H1 (cell line): ENCODE measurements around the gene TMEM178B. TPM values are rescaled to one million over a fixed set of nuclear protein-coding genes. Genes with fewer than 3 reads are reported as not detected.
A peak's percentile ranks its signal among the peaks of the same experiment; 100 is the strongest.

Source experiments
- CTCF ChIA-PET: fragments of 300-600 bp; sonication (Branson Sonifier 250); formaldehyde crosslinking; loops from one replicate; lab custom pipeline; 2021; ENCODE audit not compliant: partially characterized antibody; lab: Charles Lee
- POLR2A ChIA-PET: fragments of 300-600 bp; sonication (Branson Sonifier 250); formaldehyde crosslinking; loops from one replicate; lab custom pipeline; 2021; ENCODE audit warnings: inconsistent platforms; ENCODE audit not compliant: partially characterized antibody; lab: Charles Lee
- DNase-seq, 2 experiments: peaks; one replicate each; pipeline versions ENCODE4 v3.0.0 to v3.0.0-alpha.2; 2010 to 2022; ENCODE audit warnings: low spot score in 2 of 2, low read depth in 1 of 2, mixed read lengths in 1 of 2
- FAIRE-seq: peaks from 2 replicates; lab custom pipeline; 2011; peaks lifted over from hg19 to GRCh38; lab: Jason Lieb, UNC
- H2AFZ ChIP-seq: 2 replicates; pipeline ENCODE4 v1.8.1; 2012; ENCODE audit warnings: low read length, inconsistent platforms
- H2AK5ac ChIP-seq: 2 replicates; pipeline ENCODE4 v1.6.1; 2013; ENCODE audit warnings: low read depth, low read length
- H2BK120ac ChIP-seq: replicated peaks from 2 replicates; pipeline ENCODE3; 2013; ENCODE audit warnings: low read depth, low read length, inconsistent platforms
- H2BK12ac ChIP-seq: 2 replicates; pipeline ENCODE4 v1.6.1; 2013; ENCODE audit warnings: low read depth, low read length
- H2BK15ac ChIP-seq: 2 replicates; pipeline ENCODE4 v1.6.1; 2013; ENCODE audit warnings: low read length
- H2BK20ac ChIP-seq: 2 replicates; pipeline ENCODE4 v1.6.1; 2013; ENCODE audit warnings: low read length
- H2BK5ac ChIP-seq: 2 replicates; pipeline ENCODE4 v1.6.1; 2013; ENCODE audit warnings: low read depth, low read length
- H3K14ac ChIP-seq: 2 replicates; pipeline ENCODE4 v1.6.1; 2013; ENCODE audit warnings: inconsistent platforms; ENCODE audit not compliant: insufficient read length
- H3K18ac ChIP-seq: 2 replicates; pipeline ENCODE4 v1.6.1; 2013; ENCODE audit warnings: low read length; ENCODE audit errors: extremely low read depth
- H3K23ac ChIP-seq: 2 replicates; pipeline ENCODE4 v1.6.1; 2013; ENCODE audit warnings: inconsistent platforms; ENCODE audit not compliant: insufficient read length
- H3K23me2 ChIP-seq: 2 replicates; pipeline ENCODE4 v1.6.1; 2013; ENCODE audit warnings: low read depth, low read length
- H3K27ac ChIP-seq: 2 replicates; pipeline ENCODE4 v1.6.1; 2011; ENCODE audit warnings: low read depth, low read length, inconsistent platforms
- H3K27me3 ChIP-seq, 4 experiments: replicated peaks in 1 of 4; 1 replicate in 1 of 4; 2 replicates in 3 of 4; pipeline versions ENCODE4 v1.6.1 to v1.8.1; 2011 to 2013; ENCODE audit warnings: low read length in 3 of 4, mild to moderate bottlenecking in 3 of 4, inconsistent platforms in 2 of 4, mixed read lengths in 2 of 4, moderate library complexity in 1 of 4; ENCODE audit not compliant: control insufficient read depth in 3 of 4, insufficient read depth in 3 of 4; ENCODE audit errors: extremely low read depth in 1 of 4
- H3K36me3 ChIP-seq, 4 experiments: 2 replicates each; pipeline versions ENCODE4 v1.6.1 to v1.8.1; 2011 to 2013; ENCODE audit warnings: mild to moderate bottlenecking in 4 of 4, low read length in 3 of 4, moderate library complexity in 2 of 4, control low read depth in 1 of 4, inconsistent platforms in 1 of 4; ENCODE audit not compliant: insufficient read depth in 4 of 4, control insufficient read depth in 2 of 4
- H3K4ac ChIP-seq: replicated peaks from 2 replicates; pipeline ENCODE3; 2013; ENCODE audit warnings: low read length, low read depth, mixed read lengths, inconsistent platforms; ENCODE audit not compliant: insufficient read length
- H3K4me1 ChIP-seq, 4 experiments: replicated peaks in 1 of 4; 1 replicate in 1 of 4; 2 replicates in 3 of 4; pipeline versions ENCODE4 v1.6.1 to v1.8.1; 2011 to 2013; ENCODE audit warnings: low read length in 3 of 4, inconsistent platforms in 2 of 4, mixed read lengths in 1 of 4; ENCODE audit not compliant: insufficient read depth in 4 of 4, control insufficient read depth in 3 of 4
- H3K4me2 ChIP-seq, 2 experiments: 2 replicates each; pipeline versions ENCODE4 v1.6.1 to v1.8.1; 2011 to 2013; ENCODE audit warnings: low read depth in 2 of 2, low read length in 2 of 2, control low read depth in 1 of 2, inconsistent platforms in 1 of 2, mild to moderate bottlenecking in 1 of 2; ENCODE audit not compliant: insufficient read depth in 1 of 2
- H3K4me3 ChIP-seq, 4 experiments: fragments of 200-600, 300-600 bp in 1 of 4; sonication (generic), shearing (Covaris generic), sonication (Bioruptor Twin) in 1 of 4; 2 replicates each; pipeline versions ENCODE4 v1.5.1 to v1.8.1; 2011 to 2016; ENCODE audit warnings: low read length in 4 of 4, low read depth in 3 of 4, control low read depth in 2 of 4, inconsistent platforms in 2 of 4, mild to moderate bottlenecking in 2 of 4, mixed read lengths in 1 of 4, moderate library complexity in 1 of 4; ENCODE audit not compliant: insufficient read depth in 2 of 4; ENCODE audit errors: extremely low read depth in 1 of 4
- H3K56ac ChIP-seq: replicated peaks from 2 replicates; pipeline ENCODE3; 2013; ENCODE audit warnings: low read depth, mild to moderate bottlenecking, mixed read lengths, low read length, inconsistent platforms; ENCODE audit not compliant: insufficient read length
- H3K79me1 ChIP-seq: 2 replicates; pipeline ENCODE4 v1.6.1; 2013; ENCODE audit warnings: low read depth, low read length, control low read depth
- H3K79me2 ChIP-seq, 2 experiments: 2 replicates each; pipeline versions ENCODE4 v1.6.1 to v1.8.1; 2012 to 2013; ENCODE audit warnings: low read length in 2 of 2, mild to moderate bottlenecking in 2 of 2, inconsistent platforms in 1 of 2; ENCODE audit not compliant: insufficient read depth in 2 of 2, control insufficient read depth in 1 of 2
- H3K9ac ChIP-seq, 4 experiments: replicated peaks in 1 of 4; 1 replicate in 1 of 4; 2 replicates in 3 of 4; pipeline versions ENCODE4 v1.6.1 to v1.8.1; 2011 to 2013; ENCODE audit warnings: low read depth in 3 of 4, low read length in 3 of 4, control low read depth in 2 of 4, mild to moderate bottlenecking in 2 of 4, moderate library complexity in 2 of 4, inconsistent platforms in 1 of 4; ENCODE audit errors: extremely low read depth in 1 of 4
- H3K9me3 ChIP-seq, 2 experiments: 2 replicates each; pipeline versions ENCODE4 v1.6.1 to v1.8.1; 2012 to 2013; ENCODE audit warnings: mild to moderate bottlenecking in 2 of 2, moderate library complexity in 2 of 2, control low read depth in 1 of 2, inconsistent platforms in 1 of 2, low read depth in 1 of 2, low read length in 1 of 2, mixed read lengths in 1 of 2; ENCODE audit not compliant: insufficient read depth in 2 of 2
- H4K20me1 ChIP-seq, 2 experiments: replicated peaks in 1 of 2; 2 replicates each; pipeline versions ENCODE3 to v1.8.1; 2011 to 2013; ENCODE audit warnings: inconsistent platforms in 2 of 2, low read length in 2 of 2, mild to moderate bottlenecking in 1 of 2; ENCODE audit not compliant: insufficient read depth in 2 of 2, control insufficient read depth in 1 of 2
- H4K5ac ChIP-seq: 2 replicates; pipeline ENCODE4 v1.6.1; 2013; ENCODE audit warnings: low read length, low read depth, mixed read lengths, inconsistent platforms; ENCODE audit not compliant: insufficient read length
- H4K8ac ChIP-seq: 2 replicates; pipeline ENCODE4 v1.8.0; 2013; ENCODE audit warnings: mild to moderate bottlenecking, moderate library complexity, low read length, inconsistent platforms; ENCODE audit not compliant: insufficient read depth; ENCODE audit errors: extremely low read depth
- H4K91ac ChIP-seq: replicated peaks from 2 replicates; pipeline ENCODE3; 2013; ENCODE audit warnings: low read length, mixed read lengths, inconsistent platforms; ENCODE audit not compliant: insufficient read length
- EZH2 ChIP-seq: fragments of 200-600 bp; sonication (generic); IDR thresholded peaks from 2 replicates; pipeline ENCODE4 v1.7.1; 2012; ENCODE audit warnings: low read depth, mild to moderate bottlenecking, moderate library complexity, low read length, inconsistent platforms; ENCODE audit not compliant: severe bottlenecking
- GABPA ChIP-seq: IDR thresholded peaks from 2 replicates; pipeline ENCODE4 v1.6.1; 2011; ENCODE audit warnings: mild to moderate bottlenecking, low read length, moderate library complexity, borderline replicate concordance; ENCODE audit not compliant: insufficient read depth
- JUN ChIP-seq: IDR thresholded peaks from 2 replicates; pipeline ENCODE4 v1.6.1; 2011; ENCODE audit warnings: low read depth, mild to moderate bottlenecking, improper control_type of control experiment, low read length
- KDM4A ChIP-seq: IDR thresholded peaks from one replicate; pipeline ENCODE4 v1.7.1; 2012; ENCODE audit warnings: low read depth, mild to moderate bottlenecking, moderate library complexity, low read length, inconsistent platforms; ENCODE audit not compliant: severe bottlenecking
- POLR2A ChIP-seq, 2 experiments: IDR thresholded peaks; 1 replicate in 1 of 2; 2 replicates in 1 of 2; pipeline ENCODE4 v1.6.1; 2011; ENCODE audit warnings: low read depth in 2 of 2, low read length in 2 of 2, mild to moderate bottlenecking in 2 of 2; ENCODE audit errors: control extremely low read depth in 1 of 2
- RBBP5 ChIP-seq: IDR thresholded peaks from 2 replicates; pipeline ENCODE4 v1.7.1; 2012; ENCODE audit warnings: low read depth, mild to moderate bottlenecking, inconsistent platforms, low read length, moderate library complexity, borderline replicate concordance
- SIX5 ChIP-seq: IDR thresholded peaks from 2 replicates; pipeline ENCODE4 v1.6.1; 2011; ENCODE audit warnings: mild to moderate bottlenecking, low read depth, low read length
- SP4 ChIP-seq: IDR thresholded peaks from 2 replicates; pipeline ENCODE4 v1.6.1; 2012; ENCODE audit warnings: low read length, inconsistent platforms
- TAF7 ChIP-seq: optimal IDR thresholded peaks from 2 replicates; pipeline ENCODE3; 2011; ENCODE audit warnings: low read depth, mild to moderate bottlenecking, inconsistent platforms, low read length, moderate library complexity, borderline replicate concordance
- YY1 ChIP-seq: IDR thresholded peaks from 2 replicates; pipeline ENCODE4 v1.6.1; 2011; ENCODE audit warnings: low read depth, mild to moderate bottlenecking, low read length
- WGBS, 2 experiments: shearing (Covaris generic) in 1 of 2; methylation state at CpG; one replicate each; pipeline versions ENCODE4 v1.1.6 to v1.1.7; 2013 to 2015; ENCODE audit warnings: low lambda C conversion rate in 2 of 2, mixed read lengths in 2 of 2, inconsistent platforms in 1 of 2, low coverage in 1 of 2, missing lambda C conversion rate in 1 of 2; ENCODE audit not compliant: insufficient replicate concordance in 2 of 2, insufficient coverage in 1 of 2, insufficient read length in 1 of 2; ENCODE audit errors: extremely low coverage in 1 of 2, missing lambda C conversion rate in 1 of 2; 5-methylcytosine and 5-hydroxymethylcytosine counted together
- polyA plus RNA-seq, 7 experiments: library from polyadenylated mRNA; depleted of rRNA in 3 of 7; stranded (reverse) in 5 of 7; unstranded in 2 of 7; fragments of >200 nt in 5 of 7; fragments of 200-250 nt in 2 of 7; gene quantifications; 1 replicate in 5 of 7; 2 replicates in 1 of 7; 4 replicates in 1 of 7; pipeline versions ENCODE4 v1.2.1 to v1.2.3, GENCODE V29; 2011 to 2013; ENCODE audit warnings: missing spikeins in 2 of 7, mixed read lengths in 2 of 7
- total RNA-seq: library from RNA; stranded (reverse); fragmentation: NEBNext Ultra II Directional; extraction: Animal tissue kit (Norgen Biotek cat#: 25700); gene quantifications from 2 replicates; pipeline ENCODE4 v1.2.1, GENCODE V29; 2021
- TF ChIP-seq, protein P1 (sequence below), 3 experiments: IDR thresholded peaks; 1 replicate in 2 of 3; 2 replicates in 1 of 3; pipeline versions ENCODE4 v1.5.1 to v1.6.1; 2011; ENCODE audit warnings: low read length in 3 of 3, mild to moderate bottlenecking in 3 of 3, inconsistent platforms in 2 of 3, low read depth in 1 of 3, moderate library complexity in 1 of 3; ENCODE audit not compliant: insufficient read depth in 1 of 3; ENCODE audit errors: control extremely low read depth in 1 of 3

TMEM178B gene
- total and polyA plus RNA-seq, 2 of the 8 experiments (the other 6 are each of a cell fraction or from before 2014, with no cell fraction given): 5.3 to 18.1 TPM

DNA sequence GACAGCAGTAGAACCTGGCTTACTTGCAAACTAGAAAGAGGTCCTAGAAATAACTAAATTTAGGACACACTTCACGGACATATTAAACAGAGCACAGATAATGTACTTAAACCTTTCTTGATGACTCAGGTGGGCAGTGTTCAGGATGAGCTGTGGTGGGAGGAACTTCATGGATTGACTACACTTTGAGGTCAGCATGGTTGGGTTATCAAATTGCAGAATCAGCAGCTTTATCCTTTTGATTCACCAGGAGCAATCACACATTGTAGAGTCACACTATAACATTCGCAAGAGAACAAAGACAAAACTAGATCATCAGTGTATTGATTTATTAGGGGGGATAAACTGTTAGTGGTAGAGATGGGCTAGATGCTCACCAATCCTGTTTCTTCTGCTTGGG, 438.7 kb downstream of the TMEM178B start:
- DNase-seq (no peak), FAIRE-seq (no peak)
- H3K4me3 ChIP-seq: peak overlapping the region in 1 of 4 experiments; percentile 67; a peak in 1 of 8 replicates
- peaks cover 4 to 10% of the 10 kb centered on the region in 2 experiments; a peak in 2 of 4 replicates for H3K9me3 ChIP-seq
- peaks cover 3 to 14% (median 6%) of the 10 kb centered on the region in 4 experiments; a peak in 5 of 7 replicates for H3K4me1 ChIP-seq
- H3K4ac ChIP-seq: no peak overlapping the region
- H3K23ac ChIP-seq: no peak overlapping the region
- peak overlapping the region; percentile 70; the same call in 1 of the 2 replicates for H2AFZ ChIP-seq
- no peaks in the 10 kb centered on the region for H4K20me1 ChIP-seq
- no peak overlapping the region for H2BK15ac ChIP-seq
- H4K91ac ChIP-seq: no peak overlapping the region
- no peak overlapping the region for H4K8ac ChIP-seq
- no peak overlapping the region for H3K27ac ChIP-seq
- no peak overlapping the region for H3K18ac ChIP-seq
- H2BK5ac ChIP-seq: no peak overlapping the region
- H3K27me3 ChIP-seq: peaks cover 0 to 14% (median 9%) of the 10 kb centered on the region in 4 experiments; a peak in 4 of 7 replicates
- H2BK120ac ChIP-seq: no peak overlapping the region
- no peak overlapping the region for H3K14ac ChIP-seq
- no peaks in the 10 kb centered on the region; the same call in 1 of the 2 replicates for H3K79me1 ChIP-seq
- H3K56ac ChIP-seq: no peak overlapping the region
- peaks cover 7% of the 10 kb centered on the region for H3K23me2 ChIP-seq
- peaks cover 0 to 7% (median 0%) of the 10 kb centered on the region in 4 experiments; a peak in 1 of 8 replicates for H3K36me3 ChIP-seq
- ChIA-PET CTCF (no interaction called here), POLR2A (no interaction called here)
- H2BK20ac ChIP-seq: no peak overlapping the region
- peak overlapping the region; percentile 79 to 94; a peak in 3 of 4 replicates for H3K4me2 ChIP-seq
- no peak overlapping the region for H4K5ac ChIP-seq
- no peak overlapping the region for H2AK5ac ChIP-seq
- H3K9ac ChIP-seq: no peak overlapping the region; a peak in 1 of 7 replicates
- no peaks in the 10 kb centered on the region for H3K79me2 ChIP-seq
- WGBS, 2 experiments: 91% methylated on average over 2 of the region's 2 CpGs; no CpG with 5 or more reads in 1 of the 2 experiments
- H2BK12ac ChIP-seq: peak overlapping the region; percentile 60; the same call in 1 of the 2 replicates
- TF ChIP-seq TAF7 (no peak), KDM4A (no peak), GABPA (no peak), SP4 (no peak), POLR2A (IDR thresholded peaks at IDR 0.05; ENCODE audit: control extremely low read depth in 1 of 2, low read depth in 2 of 2, low read length in 2 of 2) (no peak), YY1 (no peak), SIX5 (no peak), EZH2 (no peak), JUN (no peak), RBBP5 (no peak)
- TF ChIP-seq, protein P1, sequence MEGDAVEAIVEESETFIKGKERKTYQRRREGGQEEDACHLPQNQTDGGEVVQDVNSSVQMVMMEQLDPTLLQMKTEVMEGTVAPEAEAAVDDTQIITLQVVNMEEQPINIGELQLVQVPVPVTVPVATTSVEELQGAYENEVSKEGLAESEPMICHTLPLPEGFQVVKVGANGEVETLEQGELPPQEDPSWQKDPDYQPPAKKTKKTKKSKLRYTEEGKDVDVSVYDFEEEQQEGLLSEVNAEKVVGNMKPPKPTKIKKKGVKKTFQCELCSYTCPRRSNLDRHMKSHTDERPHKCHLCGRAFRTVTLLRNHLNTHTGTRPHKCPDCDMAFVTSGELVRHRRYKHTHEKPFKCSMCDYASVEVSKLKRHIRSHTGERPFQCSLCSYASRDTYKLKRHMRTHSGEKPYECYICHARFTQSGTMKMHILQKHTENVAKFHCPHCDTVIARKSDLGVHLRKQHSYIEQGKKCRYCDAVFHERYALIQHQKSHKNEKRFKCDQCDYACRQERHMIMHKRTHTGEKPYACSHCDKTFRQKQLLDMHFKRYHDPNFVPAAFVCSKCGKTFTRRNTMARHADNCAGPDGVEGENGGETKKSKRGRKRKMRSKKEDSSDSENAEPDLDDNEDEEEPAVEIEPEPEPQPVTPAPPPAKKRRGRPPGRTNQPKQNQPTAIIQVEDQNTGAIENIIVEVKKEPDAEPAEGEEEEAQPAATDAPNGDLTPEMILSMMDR (IDR thresholded peaks at IDR 0.05; ENCODE audit: control extremely low read depth in 1 of 3, insufficient read depth in 1 of 3, low read depth in 1 of 3, low read length in 3 of 3): no peak
